Testis (tissue), 2 donors: ENCODE data around the gene TFCP2.

Experiments
- CTCF ChIP-seq, 3 experiments: fragments of 450-650 bp in 2 of 3; fragments of 200-600 bp in 1 of 3; sonication (generic) in 1 of 3; IDR thresholded peaks; one replicate each; pipeline ENCODE4 v1.5.1; 2016 to 2019; ENCODE audit warnings: antibody characterized with exemption in 3 of 3, mild to moderate bottlenecking in 2 of 3, moderate library complexity in 1 of 3
- POLR2A ChIP-seq: fragments of 450-650 bp; IDR thresholded peaks from one replicate; pipeline ENCODE4 v1.6.1; 2017; ENCODE audit warnings: antibody characterized with exemption, mild to moderate bottlenecking, moderate library complexity

GRCh38 chr12:51189790-51190355 is 16.9 kb upstream of the TFCP2 start:
- TF ChIP-seq CTCF (IDR thresholded peaks at IDR 0.05) (no peak), POLR2A (no peak)
